ENCODE results near the gene DMWD. TPM values are rescaled to one million over a fixed set of nuclear protein-coding genes. Genes with fewer than 3 reads are reported as not detected.

Gene DMWD
- total RNA-seq, 1 experiment from 2014 or later, result 86.7 TPM

DNA sequence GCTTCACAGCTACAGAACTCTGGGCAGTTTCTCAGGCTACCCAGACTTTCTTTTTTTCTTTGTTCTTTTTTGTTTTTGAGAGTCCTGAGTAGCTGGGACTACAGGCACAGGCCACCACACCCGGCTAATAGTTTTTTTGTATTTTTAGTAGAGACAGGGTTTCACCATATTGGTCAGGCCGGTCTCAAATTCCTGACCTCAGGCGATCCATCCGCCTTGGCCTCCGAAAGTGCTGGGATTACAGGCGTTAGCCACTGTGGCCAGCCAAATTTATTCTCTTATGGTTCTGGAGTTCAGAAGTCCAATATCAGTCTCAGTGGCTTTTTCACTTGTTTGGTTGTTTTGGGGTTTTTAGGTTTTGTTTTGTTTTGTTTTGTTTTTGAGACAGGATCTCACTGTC is 47.0 kb downstream of the DMWD start:
- ChIA-PET CTCF (no interaction called here), POLR2A (ENCODE audit: low non-redundant PET) (interaction anchor here (0.6 kb wide), 1 partner anchor 31 kb away, joined by 4 read pairs; no protein-coding TSS in a partner anchor)
- Histone ChIP-seq H3K9me3 (ENCODE audit: low read depth, low read length, poor library complexity, severe bottlenecking) (no peaks in the 10 kb centered on the region), H3K36me3 (ENCODE audit: insufficient read depth, low read length, poor library complexity, severe bottlenecking) (no peaks in the 10 kb centered on the region), H3K27ac (ENCODE audit: low read depth, low read length, poor library complexity, severe bottlenecking) (no peak overlapping the region), H3K4me1 (ENCODE audit: insufficient read depth, low read length, poor library complexity, severe bottlenecking) (no peaks in the 10 kb centered on the region), H3K27me3 (replicated peaks; ENCODE audit: insufficient read depth, low read depth, low read length, poor library complexity) (no peaks in the 10 kb centered on the region), H3K4me3 (ENCODE audit: low read depth, low read length, poor library complexity, severe bottlenecking) (no peak overlapping the region)
- no peak for DNase-seq (ENCODE audit: low spot score)
- intact Hi-C loops (cut with micrococcal nuclease; ENCODE audit: unreplicated experiment), result no loop called here
- TF ChIP-seq, protein P1, sequence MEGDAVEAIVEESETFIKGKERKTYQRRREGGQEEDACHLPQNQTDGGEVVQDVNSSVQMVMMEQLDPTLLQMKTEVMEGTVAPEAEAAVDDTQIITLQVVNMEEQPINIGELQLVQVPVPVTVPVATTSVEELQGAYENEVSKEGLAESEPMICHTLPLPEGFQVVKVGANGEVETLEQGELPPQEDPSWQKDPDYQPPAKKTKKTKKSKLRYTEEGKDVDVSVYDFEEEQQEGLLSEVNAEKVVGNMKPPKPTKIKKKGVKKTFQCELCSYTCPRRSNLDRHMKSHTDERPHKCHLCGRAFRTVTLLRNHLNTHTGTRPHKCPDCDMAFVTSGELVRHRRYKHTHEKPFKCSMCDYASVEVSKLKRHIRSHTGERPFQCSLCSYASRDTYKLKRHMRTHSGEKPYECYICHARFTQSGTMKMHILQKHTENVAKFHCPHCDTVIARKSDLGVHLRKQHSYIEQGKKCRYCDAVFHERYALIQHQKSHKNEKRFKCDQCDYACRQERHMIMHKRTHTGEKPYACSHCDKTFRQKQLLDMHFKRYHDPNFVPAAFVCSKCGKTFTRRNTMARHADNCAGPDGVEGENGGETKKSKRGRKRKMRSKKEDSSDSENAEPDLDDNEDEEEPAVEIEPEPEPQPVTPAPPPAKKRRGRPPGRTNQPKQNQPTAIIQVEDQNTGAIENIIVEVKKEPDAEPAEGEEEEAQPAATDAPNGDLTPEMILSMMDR (conservative IDR thresholded peaks at IDR 0.05; ENCODE audit: low read depth, low read length), result no peak
- no peak for TF ChIP-seq EZH2 (IDR thresholded peaks at IDR 0.05; ENCODE audit: borderline replicate concordance, low read depth, low read length, poor library complexity, severe bottlenecking)
- no TSS peak for BruUV-seq (replicated peaks)

GRCh38 chr19:45742969-45743368 is 49.7 kb downstream of the DMWD start:
- DNase-seq (ENCODE audit: low spot score), result no peak
- no peaks in the 10 kb centered on the region for H3K36me3 ChIP-seq (ENCODE audit: insufficient read depth, low read length, poor library complexity, severe bottlenecking)
- no peaks in the 10 kb centered on the region for H3K27me3 ChIP-seq (replicated peaks; ENCODE audit: insufficient read depth, low read depth, low read length, poor library complexity)
- no TSS peak for BruUV-seq (replicated peaks)
- CTCF ChIA-PET, result no interaction called here
- H3K4me1 ChIP-seq (ENCODE audit: insufficient read depth, low read length, poor library complexity, severe bottlenecking), result no peaks in the 10 kb centered on the region
- intact Hi-C loops (cut with micrococcal nuclease; ENCODE audit: unreplicated experiment), result no loop called here
- POLR2A ChIA-PET (ENCODE audit: low non-redundant PET), result no interaction called here
- no peak overlapping the region for H3K4me3 ChIP-seq (ENCODE audit: low read depth, low read length, poor library complexity, severe bottlenecking)
- H3K27ac ChIP-seq (ENCODE audit: low read depth, low read length, poor library complexity, severe bottlenecking), result no peak overlapping the region
- TF ChIP-seq EZH2 (IDR thresholded peaks at IDR 0.05; ENCODE audit: borderline replicate concordance, low read depth, low read length, poor library complexity, severe bottlenecking), result no peak
- TF ChIP-seq, protein P1 (conservative IDR thresholded peaks at IDR 0.05; ENCODE audit: low read depth, low read length), result no peak
- H3K9me3 ChIP-seq (ENCODE audit: low read depth, low read length, poor library complexity, severe bottlenecking), result no peaks in the 10 kb centered on the region

DNA sequence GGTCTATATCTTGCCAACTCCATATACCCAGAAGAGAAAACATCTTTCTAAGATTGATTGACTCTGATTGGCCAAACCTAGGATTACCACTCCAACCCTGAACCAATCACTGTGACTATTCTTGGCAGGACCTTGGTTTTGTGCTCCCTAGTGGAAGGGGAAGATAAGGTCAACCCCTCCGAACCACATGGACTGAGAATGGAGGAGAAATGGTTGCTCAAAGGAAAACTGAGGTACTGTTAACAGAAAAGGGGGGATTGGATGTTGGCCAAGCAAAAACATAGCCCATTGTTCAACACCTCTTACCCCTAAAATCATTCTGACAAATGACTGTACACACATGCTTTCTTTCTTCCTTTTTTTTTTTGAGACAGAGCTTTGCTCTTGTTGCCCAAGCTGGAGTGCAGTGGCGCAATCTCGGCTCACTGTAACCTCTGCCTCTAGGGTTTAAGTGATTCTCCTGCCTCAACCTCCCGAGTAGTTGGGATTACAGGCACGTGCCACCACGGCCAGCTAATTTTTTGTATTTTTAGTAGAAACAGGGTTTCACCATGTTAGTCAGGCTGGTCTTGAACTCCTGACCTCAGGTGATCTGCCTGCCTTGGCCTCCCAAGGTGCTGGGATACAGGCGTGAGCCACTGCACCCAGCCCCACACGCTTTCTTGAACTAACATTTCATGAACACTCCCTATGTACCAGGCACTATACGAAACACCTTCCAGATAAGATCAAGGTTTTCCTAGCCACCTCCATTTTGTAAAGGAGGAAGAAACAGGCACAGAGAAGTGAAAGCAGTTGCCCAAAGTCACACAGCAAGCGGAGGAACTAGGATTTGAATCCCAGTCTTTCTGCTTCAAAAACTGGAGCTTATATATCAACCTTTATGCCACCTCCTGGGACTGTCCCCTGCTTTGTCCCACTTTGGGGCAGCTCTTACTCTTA is 52.9 kb downstream of the DMWD start:
- TF ChIP-seq EZH2 (IDR thresholded peaks at IDR 0.05; ENCODE audit: borderline replicate concordance, low read depth, low read length, poor library complexity, severe bottlenecking), result no peak
- TF ChIP-seq, protein P1 (conservative IDR thresholded peaks at IDR 0.05; ENCODE audit: low read depth, low read length), result no peak
- CTCF ChIA-PET, result no interaction called here
- no peak for DNase-seq (ENCODE audit: low spot score)
- Histone ChIP-seq H3K27ac (ENCODE audit: low read depth, low read length, poor library complexity, severe bottlenecking) (no peak overlapping the region), H3K4me3 (ENCODE audit: low read depth, low read length, poor library complexity, severe bottlenecking) (no peak overlapping the region), H3K36me3 (ENCODE audit: insufficient read depth, low read length, poor library complexity, severe bottlenecking) (no peaks in the 10 kb centered on the region), H3K27me3 (replicated peaks; ENCODE audit: insufficient read depth, low read depth, low read length, poor library complexity) (no peaks in the 10 kb centered on the region), H3K4me1 (ENCODE audit: insufficient read depth, low read length, poor library complexity, severe bottlenecking) (no peaks in the 10 kb centered on the region), H3K9me3 (ENCODE audit: low read depth, low read length, poor library complexity, severe bottlenecking) (no peaks in the 10 kb centered on the region)
- no TSS peak for BruUV-seq (replicated peaks)
- intact Hi-C loops (cut with micrococcal nuclease; ENCODE audit: unreplicated experiment), result no loop called here
- POLR2A ChIA-PET (ENCODE audit: low non-redundant PET), result no interaction called here

All from A673 (cell line).